ENCODE data around the gene TLDC2. TPM values are rescaled to one million over a fixed set of nuclear protein-coding genes. Genes with fewer than 3 reads are reported as not detected.

Gene TLDC2
- polyA plus RNA-seq, 1 donor from 2014 or later: not detected

- no peak overlapping the region for H3K27ac ChIP-seq (ENCODE audit: low read length)
- H3K9me2 ChIP-seq (ENCODE audit: insufficient read depth, low read length): no peaks in the 10 kb centered on the region
- peaks cover 25% of the 10 kb centered on the region for H3K79me2 ChIP-seq (replicated peaks; ENCODE audit: insufficient read depth, low read length)
- H3K4me3 ChIP-seq (ENCODE audit: low read length): no peak overlapping the region
- no peaks in the 10 kb centered on the region for H3K36me3 ChIP-seq (ENCODE audit: insufficient read depth, low read length)
- peaks cover 4% of the 10 kb centered on the region for H3K9me3 ChIP-seq (ENCODE audit: low read length)
- H4K20me1 ChIP-seq (ENCODE audit: insufficient read depth): peaks cover 4% of the 10 kb centered on the region
- H2AFZ ChIP-seq (ENCODE audit: low read depth, low read length): no peak overlapping the region
- no peak overlapping the region for H3K9ac ChIP-seq (ENCODE audit: low read length)
- TF ChIP-seq MXI1 (conservative IDR thresholded peaks at IDR 0.05; ENCODE audit: poor library complexity, severe bottlenecking): no peak
- no peak for TF ChIP-seq SMC3 (conservative IDR thresholded peaks at IDR 0.05; ENCODE audit: poor library complexity)
- no peak for TF ChIP-seq EP300 (conservative IDR thresholded peaks at IDR 0.05; ENCODE audit: poor library complexity, severe bottlenecking)
- no peak for TF ChIP-seq TAF1 (IDR thresholded peaks at IDR 0.05; ENCODE audit: low read depth)
- no peak for TF ChIP-seq POLR2AphosphoS5 (IDR thresholded peaks at IDR 0.05)
- TF ChIP-seq REST (IDR thresholded peaks at IDR 0.05; ENCODE audit: borderline replicate concordance): no peak
- TF ChIP-seq CTCF (IDR thresholded peaks at IDR 0.05; ENCODE audit: poor library complexity, severe bottlenecking): no peak
- no peak for TF ChIP-seq RAD21 (conservative IDR thresholded peaks at IDR 0.05)
- no peak for TF ChIP-seq EZH2 (IDR thresholded peaks at IDR 0.05; ENCODE audit: borderline replicate concordance, insufficient read depth, low read length, poor library complexity, severe bottlenecking)
- no peaks in the 10 kb centered on the region for H3K27me3 ChIP-seq (ENCODE audit: insufficient read depth, low read depth, low read length)
- no peaks in the 10 kb centered on the region for H3F3A ChIP-seq (ENCODE audit: insufficient read depth, low read length, poor library complexity, severe bottlenecking)
- H3K4me2 ChIP-seq (ENCODE audit: low read length): no peak overlapping the region
These were observed 28.3 kb upstream of the TLDC2 start for GRCh38 chr20:36847710-36848040.

GRCh38 chr20:36848078-36848660 is 27.8 kb upstream of the TLDC2 start:
- H3K36me3 ChIP-seq (ENCODE audit: insufficient read depth, low read length): no peaks in the 10 kb centered on the region
- H3K4me3 ChIP-seq (ENCODE audit: low read length): no peak overlapping the region
- peaks cover 4% of the 10 kb centered on the region for H3K9me3 ChIP-seq (ENCODE audit: low read length)
- no peak for TF ChIP-seq CTCF (IDR thresholded peaks at IDR 0.05; ENCODE audit: poor library complexity, severe bottlenecking)
- no peak for TF ChIP-seq EZH2 (IDR thresholded peaks at IDR 0.05; ENCODE audit: borderline replicate concordance, insufficient read depth, low read length, poor library complexity, severe bottlenecking)
- no peak for TF ChIP-seq RAD21 (conservative IDR thresholded peaks at IDR 0.05)
- TF ChIP-seq TAF1 (IDR thresholded peaks at IDR 0.05; ENCODE audit: low read depth): no peak
- no peak for TF ChIP-seq MXI1 (conservative IDR thresholded peaks at IDR 0.05; ENCODE audit: poor library complexity, severe bottlenecking)
- TF ChIP-seq EP300 (conservative IDR thresholded peaks at IDR 0.05; ENCODE audit: poor library complexity, severe bottlenecking): no peak
- no peak for TF ChIP-seq REST (IDR thresholded peaks at IDR 0.05; ENCODE audit: borderline replicate concordance)
- TF ChIP-seq SMC3 (conservative IDR thresholded peaks at IDR 0.05; ENCODE audit: poor library complexity): no peak
- H3K9me2 ChIP-seq (ENCODE audit: insufficient read depth, low read length): no peaks in the 10 kb centered on the region
- no peak overlapping the region for H3K4me2 ChIP-seq (ENCODE audit: low read length)
- peaks cover 28% of the 10 kb centered on the region for H3K79me2 ChIP-seq (replicated peaks; ENCODE audit: insufficient read depth, low read length)
- no peaks in the 10 kb centered on the region for H3K27me3 ChIP-seq (ENCODE audit: insufficient read depth, low read depth, low read length)
- peaks cover 4% of the 10 kb centered on the region for H4K20me1 ChIP-seq (ENCODE audit: insufficient read depth)
- no peak overlapping the region for H3K27ac ChIP-seq (ENCODE audit: low read length)
- no peaks in the 10 kb centered on the region for H3F3A ChIP-seq (ENCODE audit: insufficient read depth, low read length, poor library complexity, severe bottlenecking)
- no peak overlapping the region for H3K9ac ChIP-seq (ENCODE audit: low read length)
- H2AFZ ChIP-seq (ENCODE audit: low read depth, low read length): no peak overlapping the region

Measured in neural cell (in vitro differentiated cells).